ENCODE measurements around the gene MACF1. TPM values are rescaled to one million over a fixed set of nuclear protein-coding genes. Genes with fewer than 3 reads are reported as not detected.

MACF1 gene
- total RNA-seq, 2 donors from 2014 or later: 107 to 148 TPM

- H3K36me3 ChIP-seq: no peaks in the 10 kb centered on the region
- H3K9ac ChIP-seq (ENCODE audit: low read depth in 2 of 2, low read length in 2 of 2): no peak overlapping the region
- intact Hi-C loops (cut with DNase I): no loop called here
- no peak for DNase-seq
- peaks cover 6% of the 10 kb centered on the region for H3K4me1 ChIP-seq
- H3K27me3 ChIP-seq: no peaks in the 10 kb centered on the region
- no peak overlapping the region for H3K4me3 ChIP-seq
- no peak overlapping the region for H3K27ac ChIP-seq
- no peak for TF ChIP-seq CTCF (IDR thresholded peaks at IDR 0.05)
- H3K9me3 ChIP-seq: no peaks in the 10 kb centered on the region
Observed at GRCh38 chr1:39167632-39168209, 36.8 kb upstream of the MACF1 start.

- TF ChIP-seq CTCF (IDR thresholded peaks at IDR 0.05): no peak
- Histone ChIP-seq H3K27me3 (no peaks in the 10 kb centered on the region), H3K36me3 (no peaks in the 10 kb centered on the region), H3K27ac (no peak overlapping the region), H3K4me3 (no peak overlapping the region), H3K9ac (ENCODE audit: low read depth in 2 of 2, low read length in 2 of 2) (no peak overlapping the region), H3K9me3 (no peaks in the 10 kb centered on the region), H3K4me1 (peaks cover 6% of the 10 kb centered on the region)
- intact Hi-C loops (cut with DNase I): no loop called here
- no peak for DNase-seq
Observed at GRCh38 chr1:39168301-39169080, 36.0 kb upstream of the MACF1 start.

GRCh38 chr1:39170731-39171667 lies 33.5 kb upstream of the MACF1 start:
- H3K9ac ChIP-seq (ENCODE audit: low read depth in 2 of 2, low read length in 2 of 2): no peak overlapping the region
- TF ChIP-seq CTCF (IDR thresholded peaks at IDR 0.05): no peak

GRCh38 chr1:39173119-39173994 lies 31.1 kb upstream of the MACF1 start:
- Histone ChIP-seq H3K4me1 (no peaks in the 10 kb centered on the region), H3K9ac (ENCODE audit: low read depth in 2 of 2, low read length in 2 of 2) (no peak overlapping the region), H3K27ac (no peak overlapping the region), H3K27me3 (no peaks in the 10 kb centered on the region), H3K9me3 (no peaks in the 10 kb centered on the region), H3K36me3 (no peaks in the 10 kb centered on the region), H3K4me3 (no peak overlapping the region)
- intact Hi-C loops (cut with DNase I): no loop called here
- no peak for DNase-seq
- no peak for TF ChIP-seq CTCF (IDR thresholded peaks at IDR 0.05)

More at GRCh38 chr1:39170731-39171667, 33.5 kb upstream of the MACF1 start:
- no peaks in the 10 kb centered on the region for H3K36me3 ChIP-seq
- no peak overlapping the region for H3K4me3 ChIP-seq
- no peaks in the 10 kb centered on the region for H3K9me3 ChIP-seq
- H3K4me1 ChIP-seq: no peaks in the 10 kb centered on the region
- no peaks in the 10 kb centered on the region for H3K27me3 ChIP-seq
- H3K27ac ChIP-seq: no peak overlapping the region
- DNase-seq: no peak
- intact Hi-C loops (cut with DNase I): no loop called here

GRCh38 chr1:39173995-39174380 lies 30.5 kb upstream of the MACF1 start:
- Histone ChIP-seq H3K4me3 (no peak overlapping the region), H3K4me1 (no peaks in the 10 kb centered on the region), H3K9ac (ENCODE audit: low read depth in 2 of 2, low read length in 2 of 2) (no peak overlapping the region), H3K36me3 (no peaks in the 10 kb centered on the region), H3K27ac (no peak overlapping the region), H3K27me3 (no peaks in the 10 kb centered on the region), H3K9me3 (no peaks in the 10 kb centered on the region)
- TF ChIP-seq CTCF (IDR thresholded peaks at IDR 0.05): no peak
- no peak for DNase-seq
- intact Hi-C loops (cut with DNase I): no loop called here

Data from colonic mucosa (tissue), 4 donors.